GM12873 (cell line): ENCODE data around the gene MAPKAPK3.

ENCODE experiments used
- CTCF ChIP-seq: IDR thresholded peaks from 2 replicates; pipeline ENCODE4 v1.5.1; 2012; ENCODE audit warnings: low read depth, mild to moderate bottlenecking, moderate library complexity, low read length, control low read depth; ENCODE audit not compliant: insufficient read depth; ENCODE audit errors: missing control alignments

Gene MAPKAPK3

DNA sequence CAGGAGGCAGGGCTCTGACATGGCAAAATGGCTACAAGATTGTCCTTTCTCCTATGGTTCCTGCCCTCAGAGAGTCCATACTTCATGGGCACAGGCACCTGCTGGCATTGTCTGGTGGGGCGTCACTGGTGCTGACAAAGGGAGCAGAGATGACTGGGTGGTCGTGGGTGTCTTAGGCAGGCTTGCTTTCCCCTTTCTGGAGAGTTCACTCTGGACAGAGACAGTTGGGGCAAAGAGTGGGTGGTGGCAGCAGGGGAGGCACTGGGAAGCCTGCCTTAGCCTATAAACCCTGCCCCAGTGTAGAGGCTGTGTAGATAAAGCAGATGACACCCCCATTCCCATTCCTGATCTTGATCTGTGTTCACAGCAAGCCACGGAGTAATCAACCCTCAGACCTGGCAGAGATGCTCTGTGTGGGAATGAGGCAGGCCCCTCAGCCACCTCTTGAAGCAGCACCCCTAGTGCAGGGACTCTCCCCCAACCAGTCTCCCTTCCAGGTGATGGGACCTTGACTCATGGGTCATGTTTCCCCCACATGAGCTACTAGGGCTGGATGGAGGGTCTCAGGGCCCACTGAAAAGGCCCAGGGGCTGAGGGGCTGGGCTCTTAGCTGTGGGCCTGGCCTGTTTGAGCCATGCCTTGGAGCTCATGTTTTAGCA is 37.1 kb downstream of the MAPKAPK3 start:
- no peak for TF ChIP-seq CTCF

DNA sequence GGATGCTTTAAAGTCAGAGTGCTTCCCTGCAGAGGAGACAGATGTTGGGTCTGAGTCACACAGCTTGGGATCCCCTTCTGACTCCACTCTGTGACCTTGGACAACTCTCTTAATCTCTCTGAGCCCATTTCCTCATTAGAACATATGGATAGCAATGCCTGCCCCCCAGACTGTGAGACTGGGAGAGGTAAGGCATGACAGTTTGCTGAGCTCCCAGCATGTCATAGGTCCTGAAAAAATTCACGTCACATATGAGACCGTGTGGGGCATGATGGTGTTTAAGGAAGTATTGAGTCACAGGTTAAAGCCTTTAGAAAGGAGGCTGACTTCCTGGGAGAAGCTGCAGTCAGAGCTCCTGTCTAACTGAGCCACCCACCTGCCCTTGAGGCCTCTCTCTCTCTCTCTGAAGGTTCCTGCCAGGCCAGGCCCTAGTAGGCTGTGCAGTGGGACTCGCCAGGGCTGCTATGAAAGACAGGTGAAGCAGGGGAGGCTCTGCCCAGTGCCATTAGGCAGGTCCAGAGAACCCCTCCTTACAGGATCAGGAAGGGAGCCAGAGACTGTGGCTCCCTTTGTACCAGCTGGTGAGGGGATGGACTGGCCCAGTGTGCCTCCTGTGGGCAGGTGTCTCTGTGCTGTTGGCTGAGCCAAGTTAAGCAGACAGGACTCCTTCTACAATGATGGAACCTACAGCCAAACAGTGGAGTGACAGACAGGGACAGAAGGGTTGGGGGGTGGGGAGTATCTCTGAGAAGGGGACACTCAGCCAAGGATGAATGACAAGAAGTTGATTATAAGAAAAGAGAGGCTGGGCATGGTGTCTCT is 38.3 kb downstream of the MAPKAPK3 start:
- TF ChIP-seq CTCF: no peak

- TF ChIP-seq CTCF: no peak
Observed at GRCh38 chr3:50656417-50657195, 39.7 kb downstream of the MAPKAPK3 start.

DNA sequence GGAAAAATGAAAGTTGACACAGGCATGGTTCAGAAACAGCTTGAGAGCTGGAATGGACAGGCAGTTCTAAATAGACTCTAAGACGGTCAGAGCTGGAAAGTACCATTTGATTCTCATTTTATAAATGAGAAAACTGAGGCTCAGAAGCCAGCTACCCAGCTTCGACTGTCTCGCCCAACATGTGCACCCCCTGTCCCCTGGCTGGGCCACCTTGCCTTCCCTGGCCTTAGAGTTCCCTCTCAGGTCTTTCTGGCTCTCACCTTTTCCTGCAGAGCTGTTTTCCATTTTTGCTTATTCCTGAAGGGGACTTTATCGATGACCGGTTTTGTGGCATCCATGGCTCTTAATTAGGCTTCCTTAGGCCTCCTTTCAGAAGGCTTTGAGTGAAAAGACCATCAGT is 40.5 kb downstream of the MAPKAPK3 start:
- no peak for TF ChIP-seq CTCF

- TF ChIP-seq CTCF: no peak
Observed at GRCh38 chr3:50657816-50658215, 40.9 kb downstream of the MAPKAPK3 start.

- TF ChIP-seq CTCF: no peak
Observed at GRCh38 chr3:50658416-50658815, 41.5 kb downstream of the MAPKAPK3 start.

GRCh38 chr3:50658831-50659230 is 41.9 kb downstream of the MAPKAPK3 start:
- TF ChIP-seq CTCF: no peak
